ENCODE measurements around the gene JMJD8.

JMJD8 gene

DNA sequence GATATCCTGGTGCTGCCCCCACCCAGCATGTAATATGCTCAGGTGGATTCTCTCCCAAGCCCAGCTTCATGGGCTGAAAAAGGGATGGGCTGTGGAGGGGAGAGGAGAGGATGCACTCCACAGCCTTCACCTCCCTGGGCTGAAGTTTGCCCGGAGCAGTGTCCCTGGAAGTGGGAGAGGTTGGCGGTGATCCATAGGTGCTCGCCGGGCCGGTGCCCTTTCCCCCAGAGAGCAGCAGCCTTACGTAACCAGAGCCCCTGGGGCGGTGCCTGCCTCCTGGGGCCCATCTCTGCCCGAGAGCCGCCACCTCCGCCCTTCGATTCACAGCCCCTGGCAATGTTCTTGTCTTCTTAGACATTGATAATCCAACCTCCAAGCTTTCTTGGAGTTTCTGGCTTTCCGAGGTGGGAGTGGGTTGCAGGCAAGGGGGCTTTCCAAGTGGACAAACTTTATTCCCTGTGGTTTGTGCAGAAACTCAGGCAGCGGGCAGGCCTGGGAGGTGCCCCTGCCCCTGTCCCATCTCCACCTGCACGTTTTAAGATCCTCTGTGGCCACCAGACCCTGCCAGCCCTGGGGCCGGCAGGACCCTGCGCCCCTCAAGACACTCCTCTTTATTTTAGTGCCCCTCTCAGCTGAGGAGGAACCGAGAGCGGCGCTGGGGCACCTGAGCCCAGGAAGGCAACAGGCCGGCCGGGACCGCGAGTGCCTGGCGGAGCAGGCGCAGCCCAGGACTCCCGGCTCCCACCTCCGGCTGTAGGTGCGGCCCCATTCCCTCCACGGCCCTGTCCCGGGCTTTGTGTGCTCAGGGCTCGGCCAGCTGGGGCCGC lies 38.1 kb downstream of the JMJD8 start:
- in situ Hi-C loops (cut with MboI; ENCODE audit: low sequenced_read_pairs), result no loop called here

DNA sequence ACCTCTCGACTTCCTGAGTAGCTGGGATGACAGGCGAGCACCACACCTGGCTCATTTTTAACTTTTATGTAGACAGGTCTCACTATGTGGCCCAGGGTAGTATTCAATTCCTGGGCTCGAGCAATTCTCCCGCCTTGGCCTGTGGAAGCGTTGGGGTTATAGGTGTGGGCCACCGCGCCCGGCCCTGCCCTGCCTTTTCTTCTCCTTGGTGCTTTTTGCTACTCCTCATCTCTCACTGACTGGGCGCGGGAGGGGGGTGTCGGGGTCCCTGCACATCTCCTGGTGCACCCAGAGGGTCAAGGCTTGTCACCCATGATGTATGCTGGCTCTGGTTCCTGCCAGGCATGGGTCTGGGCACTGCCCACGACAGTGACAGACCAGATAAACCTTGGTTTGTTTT lies 39.6 kb downstream of the JMJD8 start:
- in situ Hi-C loops (cut with MboI; ENCODE audit: low sequenced_read_pairs), result no loop called here

DNA sequence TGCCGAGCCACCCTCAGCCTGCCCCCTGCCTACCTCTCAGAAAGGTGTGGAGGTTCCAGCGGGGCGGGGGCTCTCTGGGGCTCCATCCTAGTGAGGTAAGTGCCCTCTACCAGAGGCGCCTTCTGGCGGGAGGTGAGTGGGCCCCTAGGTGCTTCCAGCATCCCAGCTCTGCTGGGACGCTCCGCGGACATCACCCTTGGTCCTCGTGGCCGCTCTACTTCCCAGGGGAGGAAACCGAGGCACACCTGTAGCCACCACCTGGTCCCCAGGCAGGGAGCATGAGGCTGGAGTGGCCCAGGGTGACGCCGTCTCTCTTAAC lies 41.1 kb downstream of the JMJD8 start:
- in situ Hi-C loops (cut with MboI; ENCODE audit: low sequenced_read_pairs), result no loop called here

DNA sequence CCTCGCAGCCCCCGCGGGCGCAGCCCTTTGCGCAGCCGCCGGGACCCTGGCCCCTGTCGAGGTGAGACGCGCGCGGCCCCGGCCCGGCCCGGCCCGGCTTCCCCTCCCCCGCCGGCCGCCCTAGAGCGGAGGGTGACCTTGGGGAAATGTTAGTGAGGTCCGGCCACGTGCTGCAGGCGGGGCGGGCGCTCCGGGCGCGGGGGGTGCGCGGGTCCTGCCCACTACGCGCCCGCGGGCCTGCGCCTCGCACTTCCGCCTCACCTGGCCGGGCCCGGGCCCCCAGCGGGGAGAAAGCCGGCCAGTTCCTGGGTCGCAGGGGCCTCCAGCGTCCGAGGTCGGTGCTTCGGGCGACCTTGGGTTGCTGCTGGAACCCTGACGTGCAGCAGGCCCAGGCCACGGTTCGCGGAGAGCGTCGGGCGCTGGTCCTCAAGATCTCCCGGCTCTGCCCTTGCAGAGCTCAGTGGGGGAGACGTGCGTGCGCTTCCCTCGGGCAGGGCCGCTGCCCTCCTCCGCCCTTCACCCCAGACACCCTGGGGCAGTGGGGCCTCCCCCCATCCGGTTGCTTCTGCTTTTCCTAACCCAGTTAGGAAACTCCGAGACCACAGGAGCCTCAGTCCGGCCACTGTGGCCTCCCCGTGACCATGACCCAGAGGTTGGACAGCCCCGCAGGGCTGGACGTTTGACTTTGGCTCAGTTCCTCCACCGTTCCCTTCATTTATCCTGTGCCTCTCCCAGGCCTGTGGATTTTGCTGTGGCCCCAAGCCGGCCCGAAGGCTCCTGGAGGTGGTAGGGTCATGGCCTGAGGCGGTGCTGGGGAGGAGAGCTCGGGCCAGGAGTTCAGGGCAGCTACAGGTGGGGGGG lies 41.7 kb downstream of the JMJD8 start:
- in situ Hi-C loops (cut with MboI; ENCODE audit: low sequenced_read_pairs), result no loop called here

DNA sequence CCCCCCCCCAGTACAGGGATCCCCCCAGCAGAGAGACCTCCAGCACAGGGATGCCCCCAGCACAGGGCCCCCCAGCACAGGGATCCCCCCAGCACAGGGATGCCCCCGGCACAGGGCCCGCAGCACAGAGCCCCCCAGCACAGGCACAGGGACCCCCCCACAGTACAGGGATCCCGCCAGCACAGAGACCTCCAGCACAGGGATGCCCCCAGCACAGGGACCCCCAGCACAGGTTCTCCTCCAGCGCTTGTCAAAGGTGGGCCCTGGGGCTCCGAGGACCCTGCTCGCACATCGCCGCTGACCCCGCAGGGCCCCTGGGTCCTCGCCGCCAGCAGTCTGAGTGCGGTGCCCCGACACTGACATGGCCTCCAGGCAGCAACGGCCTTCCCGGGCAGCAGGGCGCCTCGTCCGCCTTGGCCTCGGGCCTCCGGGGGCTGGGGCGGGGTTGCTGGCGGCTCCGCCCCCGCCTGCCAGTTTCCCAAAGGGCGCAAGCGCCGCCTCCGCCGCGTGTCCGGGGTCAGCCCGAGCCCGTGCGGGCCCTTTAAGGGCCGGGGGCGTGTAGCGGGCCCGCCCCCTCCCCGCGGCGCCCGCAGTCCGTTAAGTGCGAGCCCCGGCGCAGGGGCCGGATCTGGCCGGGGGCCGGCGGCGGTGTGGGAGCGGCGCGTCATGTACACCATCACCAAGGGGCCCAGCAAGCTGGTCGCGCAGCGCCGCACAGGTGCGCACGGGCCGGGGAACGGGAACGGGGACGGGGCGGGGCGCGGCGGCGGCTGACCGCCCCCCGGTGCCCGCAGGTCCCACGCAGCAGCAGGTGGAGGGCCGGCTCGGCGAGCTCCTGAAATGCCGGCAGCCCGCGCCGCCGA lies 42.6 kb downstream of the JMJD8 start, which contains the start of gene MCRIP2:
MCRIP2 (plus strand) TSS at position 503 of the 863 bp plus-strand sequence; CDS start at position 667, 164 bp downstream.
- in situ Hi-C loops (cut with MboI; ENCODE audit: low sequenced_read_pairs), result no loop called here

DNA sequence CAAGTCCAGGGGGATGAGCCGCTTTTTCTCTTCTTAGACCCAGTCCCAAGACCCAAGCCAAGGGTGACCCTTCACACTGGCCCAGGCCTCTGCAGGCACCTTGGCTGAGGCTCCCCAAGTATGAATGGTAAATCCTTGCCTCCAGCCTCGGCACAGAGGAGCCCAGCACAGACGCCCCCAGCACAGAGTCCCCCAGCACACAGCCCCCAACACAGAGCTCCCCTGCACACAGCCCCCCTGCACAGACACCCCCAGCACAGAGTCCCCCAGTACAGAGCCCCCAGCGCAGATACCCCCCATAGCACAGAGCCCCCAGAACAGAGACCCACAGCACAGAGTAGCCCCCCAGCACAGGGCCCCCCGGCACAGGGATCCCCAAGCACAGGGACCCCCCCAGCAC lies 43.5 kb downstream of the JMJD8 start:
- in situ Hi-C loops (cut with MboI; ENCODE audit: low sequenced_read_pairs), result no loop called here

DNA sequence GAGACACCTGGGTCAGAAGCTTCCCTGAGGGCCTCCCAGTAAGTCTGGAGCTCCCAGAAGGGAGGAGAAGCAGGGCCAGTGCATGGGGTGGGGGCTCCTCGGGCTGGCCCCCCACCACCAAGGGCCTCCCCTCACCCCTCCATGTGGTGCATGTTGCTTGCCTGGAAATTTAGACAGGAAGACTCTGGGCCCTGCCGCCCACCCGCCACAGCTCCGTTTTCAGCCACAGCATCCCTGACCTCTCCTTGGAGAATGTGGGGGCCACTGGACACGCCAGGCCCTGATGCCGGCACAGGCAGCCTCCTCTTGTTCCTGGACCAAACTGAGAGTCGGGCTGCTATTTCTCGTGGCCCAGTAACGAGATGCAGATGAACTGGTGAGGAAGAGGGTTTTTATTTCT lies 45.3 kb downstream of the JMJD8 start:
- in situ Hi-C loops (cut with MboI; ENCODE audit: low sequenced_read_pairs), result no loop called here

DNA sequence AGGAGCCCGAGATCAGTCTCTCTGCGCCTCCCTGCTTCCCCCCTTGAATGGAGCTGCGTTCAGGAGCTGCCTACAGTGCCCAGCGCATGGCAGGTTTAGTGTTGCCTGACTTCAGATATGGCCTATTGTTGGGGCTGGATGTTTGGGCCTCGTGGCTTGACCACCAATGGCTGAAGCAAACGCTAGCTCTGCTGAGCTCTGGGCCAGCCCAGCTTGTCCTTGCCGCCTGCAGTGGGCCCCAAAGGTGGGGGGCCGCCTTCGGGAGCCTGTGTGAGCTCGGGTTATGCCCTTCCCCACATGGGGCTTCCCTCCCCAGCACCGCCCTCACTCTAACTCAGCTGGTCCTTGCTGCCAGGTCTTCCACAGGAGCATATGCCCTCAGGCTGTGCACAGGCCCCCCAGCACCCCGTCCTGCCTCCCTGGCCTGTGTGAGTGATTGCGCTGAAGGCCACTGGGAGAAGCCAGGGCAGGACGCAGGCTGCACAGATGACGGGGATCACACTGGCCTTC lies 46.0 kb downstream of the JMJD8 start:
- in situ Hi-C loops (cut with MboI; ENCODE audit: low sequenced_read_pairs), result no loop called here

DNA sequence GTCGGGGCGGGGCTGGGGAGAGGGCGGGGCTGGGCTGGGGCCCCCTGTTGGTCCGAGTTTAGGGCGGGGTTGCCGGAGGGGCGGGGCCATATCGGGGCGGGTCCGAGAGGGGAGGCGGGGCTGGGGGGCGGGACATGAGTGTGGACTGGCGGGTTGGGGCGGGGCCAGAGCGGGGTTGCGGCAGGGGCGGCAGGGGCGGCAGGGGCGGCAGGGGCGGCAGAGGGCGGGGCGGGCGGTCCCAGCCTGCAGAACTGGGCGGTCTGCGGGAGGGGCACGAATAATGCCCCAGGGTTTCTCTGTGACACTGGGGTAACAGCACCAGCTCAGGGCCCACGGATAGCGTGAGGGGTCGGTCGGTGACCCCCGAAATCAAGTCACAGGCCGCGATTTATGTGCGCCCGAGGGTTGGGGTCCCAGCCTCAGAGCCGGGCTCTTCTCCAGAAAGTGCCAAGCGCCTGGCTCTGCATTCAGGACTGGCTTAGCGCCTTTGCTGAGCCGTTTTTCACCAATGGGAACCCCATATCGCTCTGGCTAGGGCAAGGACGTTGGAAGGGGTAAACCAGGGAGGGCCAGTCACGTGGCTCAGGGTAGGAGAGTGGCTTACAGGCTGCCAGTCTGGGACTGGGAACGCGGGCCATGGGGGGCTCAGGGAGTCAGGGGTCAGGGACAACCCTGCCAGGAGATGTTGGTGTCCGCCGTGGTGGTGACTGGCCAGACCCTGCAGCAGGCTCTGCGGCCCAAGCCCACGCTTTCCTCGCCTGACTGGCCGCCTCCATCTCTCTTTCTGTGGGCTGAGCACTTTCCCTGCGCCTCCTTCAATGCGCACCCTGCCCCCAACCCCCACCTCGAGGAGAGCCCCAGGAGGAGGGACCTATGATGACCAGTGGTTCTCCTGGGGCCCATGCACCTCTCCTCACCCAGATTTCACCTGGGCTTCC lies 46.8 kb downstream of the JMJD8 start:
- in situ Hi-C loops (cut with MboI; ENCODE audit: low sequenced_read_pairs), result no loop called here

DNA sequence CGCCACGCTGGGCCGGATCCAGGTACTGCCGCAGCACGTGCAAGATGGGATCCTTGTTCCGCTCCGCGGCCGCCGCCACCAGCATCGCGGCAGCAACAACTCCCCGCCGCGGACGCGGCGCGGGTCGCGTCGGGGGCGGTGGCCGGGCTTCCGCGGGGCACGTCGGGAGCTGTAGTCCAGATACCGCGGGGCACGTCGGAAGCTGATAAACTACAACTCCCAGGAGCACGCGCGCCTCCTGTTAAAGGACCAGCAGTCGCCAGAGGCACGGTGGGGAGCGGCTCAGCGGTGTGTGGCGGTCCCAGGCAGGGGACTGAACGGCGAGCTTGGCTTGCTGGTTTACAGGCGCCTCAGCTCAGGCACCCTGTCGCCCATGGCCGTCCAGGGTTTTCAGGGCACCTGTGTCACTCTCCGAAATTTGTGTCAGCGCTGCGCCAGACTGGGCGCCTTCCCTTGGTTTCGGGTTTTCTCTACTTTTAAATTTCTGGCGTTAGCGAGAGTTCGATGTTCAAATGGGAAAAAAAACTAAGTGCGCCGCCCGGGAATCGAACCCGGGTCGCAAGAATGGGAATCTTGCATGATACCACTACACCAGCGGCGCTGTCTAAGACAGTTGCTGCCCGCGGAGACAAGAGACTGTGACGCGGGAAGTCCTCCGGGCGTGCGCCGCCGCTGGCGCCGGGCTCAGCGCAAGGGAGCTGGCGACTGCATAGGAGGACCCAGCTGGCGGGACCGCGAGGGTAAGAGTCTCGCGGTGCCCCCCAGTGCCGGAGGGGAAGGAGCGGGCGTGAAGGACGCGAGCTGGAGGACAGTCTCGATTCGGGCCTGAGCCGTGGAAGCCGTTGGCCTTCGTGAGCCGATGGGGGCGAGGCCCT lies 47.7 kb downstream of the JMJD8 start, which contains the start of gene METTL26:
METTL26 (minus strand) TSS at position 100 of the 875 bp plus-strand sequence; CDS start at position 85, 15 bp downstream.
- in situ Hi-C loops (cut with MboI; ENCODE audit: low sequenced_read_pairs), result no loop called here

DNA sequence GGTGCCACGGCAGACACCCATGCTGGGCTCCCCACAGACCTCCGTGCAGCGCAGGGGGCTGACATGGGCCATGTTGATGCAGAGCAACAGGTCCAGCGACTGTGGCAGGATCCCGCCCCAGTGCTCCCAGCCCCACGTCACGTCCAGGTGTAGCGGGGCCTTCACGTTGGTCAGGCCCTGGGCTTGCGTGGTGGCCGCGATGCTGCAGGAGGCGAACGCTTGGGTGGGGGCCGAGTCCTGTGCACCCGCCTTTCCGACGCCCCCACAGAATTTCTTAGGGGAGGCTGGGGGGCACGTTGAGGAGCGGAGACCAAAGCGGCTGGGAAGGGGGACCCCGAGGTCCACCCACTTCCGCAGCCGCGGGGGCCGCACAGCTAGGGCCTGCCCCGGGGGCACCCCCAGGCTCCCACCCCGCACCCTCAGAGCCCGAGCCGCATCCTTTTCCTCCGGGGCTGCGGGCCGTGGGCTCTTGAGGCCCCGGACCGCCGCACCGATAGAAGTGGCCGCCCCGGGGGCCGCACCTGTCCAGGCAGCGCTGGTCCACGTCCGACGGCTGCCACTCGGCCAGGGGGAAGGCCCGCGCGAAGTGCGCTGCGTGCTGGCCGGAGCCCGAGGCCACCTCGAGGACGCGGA lies 48.4 kb downstream of the JMJD8 start:
- in situ Hi-C loops (cut with MboI; ENCODE audit: low sequenced_read_pairs), result no loop called here

DNA sequence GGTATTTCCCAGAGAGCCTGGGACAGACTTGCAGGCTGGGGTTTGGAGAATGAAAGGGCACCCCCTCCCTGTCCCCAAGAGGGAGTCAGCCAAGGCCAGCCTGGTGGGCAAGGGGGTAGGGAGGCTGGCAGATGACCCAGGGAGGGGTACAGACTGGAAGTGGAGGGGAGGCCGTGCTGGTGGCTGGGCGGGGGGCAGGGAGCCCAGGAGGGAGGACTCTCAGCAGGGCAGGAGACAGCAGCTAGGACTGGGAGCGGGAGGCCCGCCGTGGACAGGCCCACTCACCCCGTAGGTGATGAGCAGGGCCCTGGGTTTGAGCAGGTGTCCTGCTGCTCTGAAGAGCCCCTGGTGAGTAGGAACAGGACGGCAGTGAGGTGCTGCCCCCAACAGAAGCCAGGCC lies 49.1 kb downstream of the JMJD8 start:
- in situ Hi-C loops (cut with MboI; ENCODE audit: low sequenced_read_pairs), result no loop called here

DNA sequence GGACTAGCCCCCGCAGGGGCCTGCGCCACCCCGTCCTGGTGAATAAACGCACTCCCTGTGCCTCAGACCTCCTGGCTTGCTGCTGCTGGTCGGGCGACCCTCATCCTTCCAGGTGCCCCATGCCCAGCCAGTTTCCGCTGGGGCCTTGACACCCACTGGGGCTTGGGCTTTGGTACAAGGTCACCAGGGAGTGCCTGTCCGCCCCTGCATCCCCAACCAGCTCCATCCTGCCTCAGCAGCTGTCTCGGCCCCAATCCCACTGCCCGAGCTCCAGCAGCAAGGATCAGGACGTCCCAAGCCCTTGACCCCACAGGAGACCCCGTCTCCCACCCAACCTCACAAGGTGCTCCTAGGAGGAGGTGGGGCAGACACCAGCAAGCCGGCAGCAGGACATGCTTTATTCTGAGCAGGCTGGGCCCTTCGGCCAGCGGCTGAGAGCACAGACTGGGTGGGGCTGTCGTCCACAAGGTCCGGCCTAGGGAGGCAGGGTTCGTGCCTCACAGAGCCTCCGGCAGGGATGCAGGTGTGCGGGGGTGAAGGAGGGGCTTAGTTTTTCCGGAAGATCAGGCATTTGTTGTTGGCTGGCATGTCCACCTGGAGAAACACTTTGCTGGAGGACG lies 50.0 kb downstream of the JMJD8 start:
- in situ Hi-C loops (cut with MboI; ENCODE audit: low sequenced_read_pairs), result no loop called here

DNA sequence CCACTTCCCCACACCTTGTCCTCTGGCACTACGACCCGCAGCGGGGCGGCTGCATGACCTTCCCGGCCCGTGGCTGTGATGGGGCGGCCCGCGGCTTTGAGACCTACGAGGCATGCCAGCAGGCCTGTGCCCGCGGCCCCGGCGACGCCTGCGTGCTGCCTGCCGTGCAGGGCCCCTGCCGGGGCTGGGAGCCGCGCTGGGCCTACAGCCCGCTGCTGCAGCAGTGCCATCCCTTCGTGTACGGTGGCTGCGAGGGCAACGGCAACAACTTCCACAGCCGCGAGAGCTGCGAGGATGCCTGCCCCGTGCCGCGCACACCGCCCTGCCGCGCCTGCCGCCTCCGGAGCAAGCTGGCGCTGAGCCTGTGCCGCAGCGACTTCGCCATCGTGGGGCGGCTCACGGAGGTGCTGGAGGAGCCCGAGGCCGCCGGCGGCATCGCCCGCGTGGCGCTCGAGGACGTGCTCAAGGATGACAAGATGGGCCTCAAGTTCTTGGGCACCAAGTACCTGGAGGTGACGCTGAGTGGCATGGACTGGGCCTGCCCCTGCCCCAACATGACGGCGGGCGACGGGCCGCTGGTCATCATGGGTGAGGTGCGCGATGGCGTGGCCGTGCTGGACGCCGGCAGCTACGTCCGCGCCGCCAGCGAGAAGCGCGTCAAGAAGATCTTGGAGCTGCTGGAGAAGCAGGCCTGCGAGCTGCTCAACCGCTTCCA lies 50.6 kb downstream of the JMJD8 start:
- in situ Hi-C loops (cut with MboI; ENCODE audit: low sequenced_read_pairs), result no loop called here

DNA sequence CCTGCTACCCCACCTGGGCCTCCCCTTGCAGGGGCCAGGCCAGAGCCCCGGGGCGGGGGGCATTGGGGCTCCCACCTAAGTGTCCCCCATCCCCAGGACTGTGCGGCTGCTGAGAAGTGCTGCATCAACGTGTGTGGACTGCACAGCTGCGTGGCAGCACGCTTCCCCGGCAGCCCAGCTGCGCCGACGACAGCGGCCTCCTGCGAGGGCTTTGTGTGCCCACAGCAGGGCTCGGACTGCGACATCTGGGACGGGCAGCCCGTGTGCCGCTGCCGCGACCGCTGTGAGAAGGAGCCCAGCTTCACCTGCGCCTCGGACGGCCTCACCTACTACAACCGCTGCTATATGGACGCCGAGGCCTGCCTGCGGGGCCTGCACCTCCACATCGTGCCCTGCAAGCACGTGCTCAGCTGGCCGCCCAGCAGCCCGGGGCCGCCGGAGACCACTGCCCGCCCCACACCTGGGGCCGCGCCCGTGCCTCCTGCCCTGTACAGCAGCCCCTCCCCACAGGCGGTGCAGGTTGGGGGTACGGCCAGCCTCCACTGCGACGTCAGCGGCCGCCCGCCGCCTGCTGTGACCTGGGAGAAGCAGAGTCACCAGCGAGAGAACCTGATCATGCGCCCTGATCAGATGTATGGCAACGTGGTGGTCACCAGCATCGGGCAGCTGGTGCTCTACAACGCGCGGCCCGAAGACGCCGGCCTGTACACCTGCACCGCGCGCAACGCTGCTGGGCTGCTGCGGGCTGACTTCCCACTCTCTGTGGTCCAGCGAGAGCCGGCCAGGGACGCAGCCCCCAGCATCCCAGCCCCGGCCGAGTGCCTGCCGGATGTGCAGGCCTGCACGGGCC lies 51.4 kb downstream of the JMJD8 start:
- in situ Hi-C loops (cut with MboI; ENCODE audit: low sequenced_read_pairs), result no loop called here

DNA sequence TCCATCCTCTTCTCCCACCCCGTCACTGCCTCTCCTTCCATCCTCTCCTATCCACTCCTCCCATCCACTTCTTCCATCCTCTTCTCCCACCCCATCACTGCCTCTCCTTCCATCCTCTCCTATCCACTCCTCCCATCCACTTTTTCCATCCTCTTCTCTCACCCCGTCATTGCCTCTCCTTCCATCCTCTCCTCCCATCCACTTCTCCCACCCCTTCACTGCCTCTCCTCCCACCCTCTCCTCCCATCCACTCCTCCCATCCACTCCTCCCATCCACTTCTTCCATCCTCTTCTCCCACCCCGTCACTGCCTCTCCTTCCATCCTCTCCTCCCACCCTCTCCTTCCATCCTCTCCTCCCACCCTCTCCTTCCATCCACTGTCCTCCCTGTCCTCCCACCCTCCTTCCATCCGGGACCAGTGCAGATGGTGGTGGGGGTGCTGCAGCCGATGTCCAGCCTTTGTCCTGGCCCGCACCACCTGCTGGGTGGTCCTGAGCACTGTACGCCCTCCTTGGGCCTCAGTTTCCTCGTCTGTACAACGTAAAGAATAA lies 52.3 kb downstream of the JMJD8 start:
- in situ Hi-C loops (cut with MboI; ENCODE audit: low sequenced_read_pairs), result no loop called here

Data from HL-60/S4 treated with phorbol 12-myristate 13-acetate at 8.2 ng/mL for 4 days and 3 days (cell line).